DND-41 (cell line): ENCODE data around the gene SMYD4.

Source experiments
- ATAC-seq: fragments of 200-7000 bp; cut with Tn5 transposase; 3 replicates; pipeline ENCODE4 v1.9.1; 2021; ENCODE audit warnings: low read depth; ENCODE audit not compliant: insufficient read depth
- DNase-seq: peaks from one replicate; pipeline ENCODE4 v3.0.0-alpha.2; 2020
- H2AFZ ChIP-seq: 2 replicates; pipeline ENCODE4 v1.6.0; 2012; ENCODE audit warnings: low read depth, low read length
- H3K27ac ChIP-seq: 2 replicates; pipeline ENCODE4 v1.5.1; 2012; ENCODE audit warnings: low read length, inconsistent platforms
- H3K27me3 ChIP-seq: fragments of 200-600 bp; sonication (generic); 2 replicates; pipeline ENCODE4 v1.6.0; 2012; ENCODE audit warnings: low read length, mild to moderate bottlenecking, inconsistent platforms; ENCODE audit not compliant: insufficient read depth, poor library complexity
- H3K36me3 ChIP-seq: 2 replicates; pipeline ENCODE4 v1.5.1; 2012; ENCODE audit warnings: low read length, inconsistent platforms; ENCODE audit not compliant: insufficient read depth
- H3K4me1 ChIP-seq: 2 replicates; pipeline ENCODE4 v1.5.1; 2012; ENCODE audit warnings: mild to moderate bottlenecking, low read length; ENCODE audit not compliant: insufficient read depth
- H3K4me2 ChIP-seq: 2 replicates; pipeline ENCODE4 v1.6.0; 2012; ENCODE audit warnings: mild to moderate bottlenecking, moderate library complexity, low read length, inconsistent platforms; ENCODE audit not compliant: insufficient read depth
- H3K4me3 ChIP-seq, 2 experiments: fragments of 200-600 bp in 1 of 2; shearing (Covaris generic) in 1 of 2; 2 replicates each; pipeline ENCODE4 v1.5.1; 2012 to 2016; ENCODE audit warnings: inconsistent platforms in 2 of 2, low read length in 2 of 2, mild to moderate bottlenecking in 2 of 2, low read depth in 1 of 2, moderate library complexity in 1 of 2
- H3K79me2 ChIP-seq: 2 replicates; pipeline ENCODE4 v1.6.0; 2012; ENCODE audit warnings: low read length, inconsistent platforms; ENCODE audit not compliant: insufficient read depth
- H3K9ac ChIP-seq: 2 replicates; pipeline ENCODE4 v1.6.0; 2012; ENCODE audit warnings: low read depth, mild to moderate bottlenecking, inconsistent platforms, low read length, moderate library complexity
- H3K9me3 ChIP-seq: 2 replicates; pipeline ENCODE4 v1.5.1; 2012; ENCODE audit warnings: low read length, moderate library complexity, mild to moderate bottlenecking, inconsistent platforms; ENCODE audit not compliant: insufficient read depth, severe bottlenecking
- H4K20me1 ChIP-seq: 2 replicates; pipeline ENCODE4 v1.6.0; 2012; ENCODE audit warnings: low read length; ENCODE audit not compliant: insufficient read depth
- EZH2 ChIP-seq: IDR thresholded peaks from 3 replicates; pipeline ENCODE4 v1.6.1; 2012; ENCODE audit warnings: borderline replicate concordance, low read depth, mild to moderate bottlenecking, moderate library complexity, low read length, inconsistent platforms; ENCODE audit not compliant: severe bottlenecking
- TF ChIP-seq, protein P1 (sequence below): IDR thresholded peaks from 2 replicates; pipeline ENCODE4 v1.5.1; 2012; ENCODE audit warnings: borderline replicate concordance, low read length, moderate library complexity, mild to moderate bottlenecking; ENCODE audit not compliant: poor library complexity, severe bottlenecking; ENCODE audit errors: extremely low read depth

The SMYD4 gene

DNA sequence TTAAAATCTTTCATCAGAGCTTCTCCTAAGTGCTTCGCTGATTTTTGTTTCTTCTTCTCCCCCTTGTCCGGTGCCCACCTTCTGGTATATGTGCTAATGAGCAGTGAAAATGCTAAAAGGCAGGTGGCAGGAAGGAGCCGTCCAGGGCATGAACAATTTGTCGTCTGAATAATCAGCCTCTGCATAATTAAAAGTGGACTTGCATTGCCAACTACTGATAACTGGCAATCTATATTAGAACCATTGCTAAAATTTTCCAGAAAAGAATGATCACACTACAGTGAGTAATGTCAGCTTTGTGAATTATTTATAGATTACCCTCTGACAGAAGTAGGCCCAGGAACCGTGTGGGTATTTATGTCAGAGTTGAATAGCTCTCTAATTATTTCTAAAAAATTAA is 39.8 kb downstream of the SMYD4 start:
- DNase-seq (no peak), ATAC-seq (no peak)
- no peak for TF ChIP-seq EZH2
- TF ChIP-seq, protein P1, sequence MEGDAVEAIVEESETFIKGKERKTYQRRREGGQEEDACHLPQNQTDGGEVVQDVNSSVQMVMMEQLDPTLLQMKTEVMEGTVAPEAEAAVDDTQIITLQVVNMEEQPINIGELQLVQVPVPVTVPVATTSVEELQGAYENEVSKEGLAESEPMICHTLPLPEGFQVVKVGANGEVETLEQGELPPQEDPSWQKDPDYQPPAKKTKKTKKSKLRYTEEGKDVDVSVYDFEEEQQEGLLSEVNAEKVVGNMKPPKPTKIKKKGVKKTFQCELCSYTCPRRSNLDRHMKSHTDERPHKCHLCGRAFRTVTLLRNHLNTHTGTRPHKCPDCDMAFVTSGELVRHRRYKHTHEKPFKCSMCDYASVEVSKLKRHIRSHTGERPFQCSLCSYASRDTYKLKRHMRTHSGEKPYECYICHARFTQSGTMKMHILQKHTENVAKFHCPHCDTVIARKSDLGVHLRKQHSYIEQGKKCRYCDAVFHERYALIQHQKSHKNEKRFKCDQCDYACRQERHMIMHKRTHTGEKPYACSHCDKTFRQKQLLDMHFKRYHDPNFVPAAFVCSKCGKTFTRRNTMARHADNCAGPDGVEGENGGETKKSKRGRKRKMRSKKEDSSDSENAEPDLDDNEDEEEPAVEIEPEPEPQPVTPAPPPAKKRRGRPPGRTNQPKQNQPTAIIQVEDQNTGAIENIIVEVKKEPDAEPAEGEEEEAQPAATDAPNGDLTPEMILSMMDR: no peak
- Histone ChIP-seq H2AFZ (no peak overlapping the region), H3K27ac (no peak overlapping the region), H3K9me3 (no peaks in the 10 kb centered on the region), H3K36me3 (peaks cover 35% of the 10 kb centered on the region), H3K9ac (no peak overlapping the region), H3K4me2 (no peak overlapping the region), H3K79me2 (peaks cover 30% of the 10 kb centered on the region), H4K20me1 (0 out of 2 replicates have a peak, but pooled peaks cover 5% of the 10 kb centered on the region), H3K27me3 (no peaks in the 10 kb centered on the region), H3K4me3 (no peak overlapping the region), H3K4me1 (no peaks in the 10 kb centered on the region)

DNA sequence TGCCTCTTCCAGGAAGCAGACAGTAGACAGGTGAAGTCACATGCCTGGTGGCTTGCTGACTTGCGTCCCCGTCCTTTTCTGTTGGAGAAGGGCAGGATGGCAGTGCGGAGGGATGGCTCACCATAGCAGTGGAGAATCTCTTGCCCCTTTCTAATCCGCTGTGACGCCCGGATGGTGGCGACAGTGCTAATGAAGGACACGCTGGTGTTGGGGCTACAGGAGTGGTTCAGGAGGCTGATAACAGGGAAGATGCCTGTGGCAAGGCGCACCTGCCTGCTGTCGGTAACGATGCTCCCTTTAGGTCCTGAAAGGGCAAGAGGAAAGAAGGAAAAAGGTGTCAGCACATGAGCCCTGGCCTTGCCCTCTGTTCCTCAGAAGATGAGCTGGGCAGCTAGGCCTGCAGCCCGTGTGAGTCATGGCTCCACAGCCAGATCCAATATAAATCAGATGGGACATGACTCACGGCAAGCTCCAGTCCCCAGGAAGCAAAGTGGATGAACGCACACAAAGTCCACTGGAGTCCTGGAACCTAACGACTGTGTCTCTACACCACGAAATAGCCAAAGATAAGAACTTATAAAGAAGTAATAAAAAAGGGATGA is 42.3 kb downstream of the SMYD4 start:
- TF ChIP-seq, protein P1: no peak
- TF ChIP-seq EZH2: no peak
- 0 out of 2 replicates have a peak, but pooled peaks cover 7% of the 10 kb centered on the region for H4K20me1 ChIP-seq
- peaks cover 46% of the 10 kb centered on the region for H3K36me3 ChIP-seq
- no peak overlapping the region for H3K4me3 ChIP-seq
- ATAC-seq (no peak), DNase-seq (no peak)
- no peaks in the 10 kb centered on the region for H3K27me3 ChIP-seq
- no peak overlapping the region for H3K27ac ChIP-seq
- H3K4me2 ChIP-seq: no peak overlapping the region
- no peak overlapping the region for H2AFZ ChIP-seq
- peaks cover 9% of the 10 kb centered on the region; the same call in 1 of the 2 replicates for H3K79me2 ChIP-seq
- H3K9me3 ChIP-seq: no peaks in the 10 kb centered on the region
- no peaks in the 10 kb centered on the region for H3K4me1 ChIP-seq
- H3K9ac ChIP-seq: no peak overlapping the region

DNA sequence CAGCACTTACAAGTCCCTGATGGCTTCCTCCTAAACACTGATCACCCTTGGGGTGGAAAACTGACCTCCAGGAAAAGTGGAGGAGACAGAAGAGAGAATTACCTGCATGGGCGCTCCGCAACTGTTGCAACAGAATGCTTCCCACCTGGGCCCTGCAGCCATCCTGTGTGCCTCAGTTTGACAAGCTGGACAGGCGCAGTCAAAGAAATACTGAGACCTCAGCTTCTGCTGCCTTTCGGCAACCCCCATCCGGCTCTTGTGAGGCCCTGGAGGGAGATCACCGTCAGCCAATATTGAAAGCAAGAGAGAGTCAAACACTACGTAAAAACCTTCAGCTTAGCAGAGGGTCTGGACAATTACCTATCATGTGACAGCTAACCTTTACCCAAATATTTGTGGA is 43.0 kb downstream of the SMYD4 start:
- Histone ChIP-seq H3K4me1 (no peaks in the 10 kb centered on the region), H3K36me3 (peaks cover 50% of the 10 kb centered on the region), H4K20me1 (0 out of 2 replicates have a peak, but pooled peaks cover 7% of the 10 kb centered on the region), H3K27ac (no peak overlapping the region), H2AFZ (no peak overlapping the region), H3K79me2 (peaks cover 7% of the 10 kb centered on the region; the same call in 1 of the 2 replicates), H3K27me3 (no peaks in the 10 kb centered on the region), H3K9ac (no peak overlapping the region), H3K4me3 (no peak overlapping the region), H3K4me2 (no peak overlapping the region), H3K9me3 (no peaks in the 10 kb centered on the region)
- TF ChIP-seq, protein P1: no peak
- no peak for TF ChIP-seq EZH2
- DNase-seq (no peak), ATAC-seq (no peak)
